Uterus (tissue), 2 donors: ENCODE results near the gene ZBTB12.

ENCODE experiments used
- POLR2A ChIP-seq, 2 donors: fragments of 450-650 bp; IDR thresholded peaks; one replicate each; pipeline ENCODE4 v1.6.1; 2016; ENCODE audit warnings: antibody characterized with exemption in 2 of 2, mild to moderate bottlenecking in 1 of 2, moderate library complexity in 1 of 2
- TF ChIP-seq, protein P1 (sequence below), 4 experiments: fragments of 200-600 bp in 2 of 4; fragments of 450-650 bp in 2 of 4; sonication (generic) in 2 of 4; IDR thresholded peaks; one replicate each; pipeline ENCODE4 v1.5.1; 2016 to 2019; ENCODE audit warnings: antibody characterized with exemption in 4 of 4, mild to moderate bottlenecking in 2 of 4, moderate library complexity in 1 of 4

DNA sequence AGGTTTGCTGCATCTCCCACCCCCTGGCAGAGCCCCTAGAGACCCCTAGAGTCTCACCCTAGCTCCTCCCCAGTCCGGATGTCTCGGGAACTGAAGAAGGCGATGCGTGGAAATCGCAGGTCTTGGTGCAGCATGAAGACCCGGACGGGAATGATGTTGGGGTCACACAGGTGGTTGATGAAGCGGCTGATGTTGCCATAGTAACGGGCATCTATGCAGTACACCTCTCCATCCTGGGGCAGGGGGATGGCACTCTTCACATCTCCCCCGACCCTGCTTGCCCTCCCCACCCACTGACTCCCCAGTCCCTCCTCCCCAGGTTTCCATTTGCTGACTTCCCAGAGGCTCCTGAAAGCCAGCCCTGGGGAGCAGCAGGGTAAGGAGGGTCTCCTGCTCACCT, 21.3 kb downstream of the ZBTB12 start:
- TF ChIP-seq POLR2A (IDR thresholded peaks at IDR 0.05) = no peak
- TF ChIP-seq, protein P1, sequence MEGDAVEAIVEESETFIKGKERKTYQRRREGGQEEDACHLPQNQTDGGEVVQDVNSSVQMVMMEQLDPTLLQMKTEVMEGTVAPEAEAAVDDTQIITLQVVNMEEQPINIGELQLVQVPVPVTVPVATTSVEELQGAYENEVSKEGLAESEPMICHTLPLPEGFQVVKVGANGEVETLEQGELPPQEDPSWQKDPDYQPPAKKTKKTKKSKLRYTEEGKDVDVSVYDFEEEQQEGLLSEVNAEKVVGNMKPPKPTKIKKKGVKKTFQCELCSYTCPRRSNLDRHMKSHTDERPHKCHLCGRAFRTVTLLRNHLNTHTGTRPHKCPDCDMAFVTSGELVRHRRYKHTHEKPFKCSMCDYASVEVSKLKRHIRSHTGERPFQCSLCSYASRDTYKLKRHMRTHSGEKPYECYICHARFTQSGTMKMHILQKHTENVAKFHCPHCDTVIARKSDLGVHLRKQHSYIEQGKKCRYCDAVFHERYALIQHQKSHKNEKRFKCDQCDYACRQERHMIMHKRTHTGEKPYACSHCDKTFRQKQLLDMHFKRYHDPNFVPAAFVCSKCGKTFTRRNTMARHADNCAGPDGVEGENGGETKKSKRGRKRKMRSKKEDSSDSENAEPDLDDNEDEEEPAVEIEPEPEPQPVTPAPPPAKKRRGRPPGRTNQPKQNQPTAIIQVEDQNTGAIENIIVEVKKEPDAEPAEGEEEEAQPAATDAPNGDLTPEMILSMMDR (IDR thresholded peaks at IDR 0.05) = no peak
